Left kidney (tissue), 1 donor: ENCODE measurements around the gene PLK2. TPM values are rescaled to one million over a fixed set of nuclear protein-coding genes. Genes with fewer than 3 reads are reported as not detected.

Experiments
- polyA plus RNA-seq: library from polyadenylated mRNA; unstranded; fragments of 120-200 nt; gene quantifications from one replicate; pipeline ENCODE4 v1.2.1, GENCODE V29; 2013; ENCODE audit not compliant: insufficient read length

PLK2 gene
- polyA plus RNA-seq, 1 donor = 206 TPM

Other genes starting within 250 kb of the PLK2 start
- 0.55 TPM for gene GAPT, start 31.3 kb upstream of the PLK2 start, polyA plus RNA-seq
- gene RAB3C, start 123.0 kb upstream of the PLK2 start, polyA plus RNA-seq = 2.6 TPM